ENCODE results near the gene SLC5A9. TPM values are rescaled to one million over a fixed set of nuclear protein-coding genes. Genes with fewer than 3 reads are reported as not detected.

The SLC5A9 gene
- total RNA-seq, 1 experiment from 2014 or later = not detected

DNA sequence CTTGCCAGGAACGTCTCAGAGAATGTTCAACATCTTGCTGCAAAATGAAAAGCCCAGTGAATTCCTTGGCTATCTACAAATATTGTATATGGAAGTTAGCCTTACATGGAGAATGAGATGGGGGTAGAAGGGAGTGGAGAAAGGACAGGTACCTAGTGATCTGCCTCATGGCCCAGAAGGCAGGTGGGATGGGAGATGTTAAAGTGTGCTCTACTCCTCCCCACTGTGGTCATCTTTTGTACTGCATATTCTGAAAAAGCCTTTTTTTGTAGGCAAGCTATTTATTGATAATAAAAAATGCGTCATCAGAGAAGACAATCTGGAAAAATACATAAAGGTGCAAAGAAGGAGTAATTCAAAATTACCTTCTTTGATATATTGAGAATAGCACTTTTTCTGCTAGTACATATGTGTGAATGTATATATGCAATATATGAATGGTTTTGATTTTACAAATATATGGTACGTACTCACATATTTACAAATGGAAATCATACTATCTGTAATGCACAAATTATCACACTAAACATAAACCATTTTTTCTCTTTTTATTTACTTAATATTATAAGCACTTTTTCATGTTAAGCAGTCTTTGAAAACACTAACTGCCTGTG, 19.1 kb upstream of the SLC5A9 start:
- no peaks in the 10 kb centered on the region for H3K23me2 ChIP-seq (ENCODE audit: insufficient read length, low read depth, low read length, poor library complexity, severe bottlenecking)
- H3T11ph ChIP-seq (ENCODE audit: low read length) = no peak overlapping the region
- peaks cover 2% of the 10 kb centered on the region; the same call in 1 of the 2 replicates for H3K4me1 ChIP-seq (ENCODE audit: insufficient read depth, low read length)
- no peak overlapping the region for H3K27ac Mint-ChIP-seq
- H3K27me3 Mint-ChIP-seq (ENCODE audit: low read depth) = no peaks in the 10 kb centered on the region
- no peak overlapping the region for H4K8ac ChIP-seq (replicated peaks; ENCODE audit: insufficient read length, low read depth, low read length)
- no peak for DNase-seq
- H3K14ac ChIP-seq (ENCODE audit: insufficient read depth, low read length) = no peak overlapping the region
- no peak overlapping the region for H3K56ac ChIP-seq (ENCODE audit: insufficient read length, low read depth, low read length)
- no peak overlapping the region for H2BK20ac ChIP-seq (ENCODE audit: low read depth, low read length, poor library complexity, severe bottlenecking)
- no peak overlapping the region for H2AFZ ChIP-seq (ENCODE audit: low read length)
- no CpG with 5 or more reads among the region's 3 CpGs for WGBS (ENCODE audit: extremely low coverage, insufficient read length, low lambda C conversion rate)
- H2AK5ac ChIP-seq (ENCODE audit: insufficient read length, low read length) = no peak overlapping the region
- H3K9me3 Mint-ChIP-seq = no peaks in the 10 kb centered on the region
- no peak overlapping the region for H3K18ac ChIP-seq (ENCODE audit: insufficient read length, low read depth, low read length)
- no peak overlapping the region for H3K4me2 ChIP-seq (ENCODE audit: insufficient read depth, insufficient read length, low read length)
- no peak overlapping the region for H3K9ac ChIP-seq (ENCODE audit: extremely low read depth, insufficient read length, low read length)
- H2BK12ac ChIP-seq (ENCODE audit: insufficient read length, low read depth, low read length) = no peak overlapping the region
- H3K4me3 Mint-ChIP-seq = no peak overlapping the region
- H4K20me1 ChIP-seq (ENCODE audit: control insufficient read depth, insufficient read depth, insufficient read length) = no peaks in the 10 kb centered on the region
- H3K79me2 ChIP-seq (ENCODE audit: insufficient read depth, low read length) = no peaks in the 10 kb centered on the region
- H3K27me3 ChIP-seq (ENCODE audit: insufficient read depth, low read length) = no peaks in the 10 kb centered on the region
- no peak overlapping the region for H3K23ac ChIP-seq (ENCODE audit: insufficient read length, low read depth, low read length)
- H2BK15ac ChIP-seq (ENCODE audit: low read depth, low read length) = no peak overlapping the region
- no peak overlapping the region for H4K91ac ChIP-seq (ENCODE audit: insufficient read length, low read depth, low read length)
- TF ChIP-seq, protein P1, sequence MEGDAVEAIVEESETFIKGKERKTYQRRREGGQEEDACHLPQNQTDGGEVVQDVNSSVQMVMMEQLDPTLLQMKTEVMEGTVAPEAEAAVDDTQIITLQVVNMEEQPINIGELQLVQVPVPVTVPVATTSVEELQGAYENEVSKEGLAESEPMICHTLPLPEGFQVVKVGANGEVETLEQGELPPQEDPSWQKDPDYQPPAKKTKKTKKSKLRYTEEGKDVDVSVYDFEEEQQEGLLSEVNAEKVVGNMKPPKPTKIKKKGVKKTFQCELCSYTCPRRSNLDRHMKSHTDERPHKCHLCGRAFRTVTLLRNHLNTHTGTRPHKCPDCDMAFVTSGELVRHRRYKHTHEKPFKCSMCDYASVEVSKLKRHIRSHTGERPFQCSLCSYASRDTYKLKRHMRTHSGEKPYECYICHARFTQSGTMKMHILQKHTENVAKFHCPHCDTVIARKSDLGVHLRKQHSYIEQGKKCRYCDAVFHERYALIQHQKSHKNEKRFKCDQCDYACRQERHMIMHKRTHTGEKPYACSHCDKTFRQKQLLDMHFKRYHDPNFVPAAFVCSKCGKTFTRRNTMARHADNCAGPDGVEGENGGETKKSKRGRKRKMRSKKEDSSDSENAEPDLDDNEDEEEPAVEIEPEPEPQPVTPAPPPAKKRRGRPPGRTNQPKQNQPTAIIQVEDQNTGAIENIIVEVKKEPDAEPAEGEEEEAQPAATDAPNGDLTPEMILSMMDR (conservative IDR thresholded peaks at IDR 0.05) = peak; percentile 70
- H3K27ac ChIP-seq (ENCODE audit: insufficient read length, low read depth, low read length) = no peak overlapping the region
- H3K36me3 Mint-ChIP-seq (ENCODE audit: insufficient read depth in 1 of 3, low read depth in 3 of 3) = no peaks in the 10 kb centered on the region
- no peak overlapping the region for H2BK120ac ChIP-seq (ENCODE audit: low read depth, low read length, poor library complexity, severe bottlenecking)
- no peak overlapping the region for H3K4ac ChIP-seq (ENCODE audit: low read depth, low read length)
- H3K9me3 ChIP-seq (ENCODE audit: control insufficient read depth, low read depth, low read length) = no peaks in the 10 kb centered on the region
- H4K5ac ChIP-seq (ENCODE audit: insufficient read length, low read depth, low read length) = no peak overlapping the region
- H2BK5ac ChIP-seq (ENCODE audit: insufficient read length, low read length) = no peak overlapping the region
- no peaks in the 10 kb centered on the region for H3K79me1 ChIP-seq (ENCODE audit: insufficient read depth, low read depth, low read length, poor library complexity, severe bottlenecking)
- peaks cover 10 to 16% of the 10 kb centered on the region in 2 experiments for H3K4me1 Mint-ChIP-seq

Measured in H9 (cell line).